GM18502 (cell line): Measurements from ENCODE around the gene NHSL1.

Experiments
- ATAC-seq: cut with Tn5 transposase; IDR thresholded peaks from one replicate; pipeline ENCODE4 v1.9.1; 2021; ENCODE audit warnings: mild to moderate bottlenecking; ENCODE audit not compliant: unreplicated experiment, poor library complexity

Gene NHSL1

DNA sequence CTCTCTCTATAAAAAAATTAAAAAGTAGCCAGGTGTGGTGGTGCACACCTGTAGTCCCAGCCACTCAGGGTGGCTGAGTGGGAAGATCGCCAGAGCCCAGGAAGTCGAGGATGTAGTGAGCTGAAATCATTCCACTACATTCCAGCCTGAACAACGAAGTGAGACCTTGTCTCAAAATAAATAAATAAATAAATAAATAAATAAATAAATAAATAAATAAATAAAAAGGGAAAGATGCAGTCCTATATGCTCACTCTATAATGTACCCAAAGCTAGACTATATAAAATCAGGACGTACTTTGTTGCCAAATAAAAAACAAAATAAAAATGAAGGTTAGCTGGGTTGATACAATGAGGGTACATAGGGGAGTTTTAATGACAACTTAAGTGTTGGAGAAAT is 26.1 kb upstream of the NHSL1 start:
- no peak for ATAC-seq

- no peak for ATAC-seq
Observed at GRCh38 chr6:138524526-138524925, 25.2 kb upstream of the NHSL1 start.

DNA sequence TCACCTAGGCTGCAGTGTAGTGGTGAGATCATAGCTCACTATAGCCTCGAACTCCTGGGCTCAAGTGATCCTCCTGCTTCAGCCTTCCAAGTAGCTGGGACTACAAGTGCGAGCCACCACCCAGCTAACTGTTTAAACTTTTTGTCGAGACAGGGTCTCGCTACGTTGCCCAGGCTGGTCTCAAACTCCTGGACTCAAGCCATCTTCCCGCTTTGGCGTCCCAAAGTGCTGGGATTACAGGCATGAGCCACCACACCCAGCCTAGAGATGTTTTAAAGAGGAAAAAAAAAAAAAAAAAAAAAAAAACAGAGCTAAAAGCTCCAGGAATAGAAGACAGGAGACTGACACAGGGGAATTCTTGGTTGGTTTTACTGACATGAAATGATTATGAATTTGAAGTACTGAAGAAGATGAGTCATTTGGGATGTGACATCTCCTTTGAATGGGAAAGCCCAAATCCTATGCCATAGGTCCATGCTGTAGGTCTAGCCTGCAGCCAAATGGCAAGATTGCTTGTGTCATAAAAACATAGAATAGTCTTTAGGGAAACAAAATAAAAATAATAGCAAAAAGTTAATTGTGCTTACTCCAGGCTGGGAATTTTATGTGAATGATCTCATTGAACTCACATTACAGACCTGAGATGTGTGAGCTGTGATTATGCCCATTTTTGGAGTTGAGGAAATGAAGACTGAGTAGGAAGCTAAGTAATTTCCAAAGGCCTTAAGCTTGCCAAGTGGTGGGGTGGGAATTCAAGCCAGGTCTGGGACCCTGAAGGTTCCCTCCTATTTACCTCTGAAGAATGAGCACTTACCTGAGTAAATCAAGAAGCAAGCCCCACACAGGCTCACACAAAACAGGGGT is 24.3 kb upstream of the NHSL1 start:
- ATAC-seq = no peak

- no peak for ATAC-seq
Observed at GRCh38 chr6:138522611-138523010, 23.3 kb upstream of the NHSL1 start.

DNA sequence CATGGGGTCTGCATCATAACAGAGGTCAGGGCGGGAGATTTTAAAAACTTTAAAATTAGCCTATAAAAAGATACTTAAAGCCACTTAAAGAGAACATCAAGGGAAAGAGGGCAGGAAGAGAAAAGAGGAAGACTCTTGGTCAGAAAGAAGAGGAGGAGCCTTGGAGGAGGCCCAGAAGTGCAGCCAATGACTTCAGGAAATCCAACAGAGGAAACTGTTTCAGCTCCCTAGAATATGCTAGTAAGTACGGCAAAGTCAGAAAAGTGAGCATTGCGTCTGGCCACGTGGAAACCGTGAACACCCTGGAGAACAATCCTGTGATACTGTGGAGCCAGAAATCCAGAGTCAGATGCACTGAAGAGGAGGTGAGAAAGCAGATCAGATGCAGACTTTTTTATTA is 22.5 kb upstream of the NHSL1 start:
- no peak for ATAC-seq

GRCh38 chr6:138520463-138520862 is 21.2 kb upstream of the NHSL1 start:
- no peak for ATAC-seq

DNA sequence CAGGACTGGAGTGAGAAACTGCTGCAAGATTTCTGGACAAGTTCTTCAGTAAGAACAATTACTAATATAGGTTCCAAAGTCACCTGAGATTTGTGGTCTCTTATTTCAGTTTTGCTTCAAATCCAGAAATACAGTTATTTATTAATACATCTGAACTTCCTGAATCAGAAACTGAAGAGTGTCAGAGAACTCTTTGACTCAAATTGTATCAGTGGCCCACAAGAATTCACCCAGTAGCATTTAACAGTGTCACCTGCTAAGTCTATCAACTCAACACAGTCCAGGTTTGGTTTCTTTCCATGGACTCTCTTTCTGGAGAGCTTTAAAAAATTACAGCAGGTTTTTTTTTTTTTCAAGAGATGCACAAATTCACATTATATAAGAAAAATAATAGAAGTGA is 18.8 kb upstream of the NHSL1 start:
- ATAC-seq = peak; percentile 38

GRCh38 chr6:138517635-138518034 is 18.3 kb upstream of the NHSL1 start:
- peak; percentile 90 for ATAC-seq

- ATAC-seq = no peak
Observed at GRCh38 chr6:138515657-138516248, 16.5 kb upstream of the NHSL1 start.

DNA sequence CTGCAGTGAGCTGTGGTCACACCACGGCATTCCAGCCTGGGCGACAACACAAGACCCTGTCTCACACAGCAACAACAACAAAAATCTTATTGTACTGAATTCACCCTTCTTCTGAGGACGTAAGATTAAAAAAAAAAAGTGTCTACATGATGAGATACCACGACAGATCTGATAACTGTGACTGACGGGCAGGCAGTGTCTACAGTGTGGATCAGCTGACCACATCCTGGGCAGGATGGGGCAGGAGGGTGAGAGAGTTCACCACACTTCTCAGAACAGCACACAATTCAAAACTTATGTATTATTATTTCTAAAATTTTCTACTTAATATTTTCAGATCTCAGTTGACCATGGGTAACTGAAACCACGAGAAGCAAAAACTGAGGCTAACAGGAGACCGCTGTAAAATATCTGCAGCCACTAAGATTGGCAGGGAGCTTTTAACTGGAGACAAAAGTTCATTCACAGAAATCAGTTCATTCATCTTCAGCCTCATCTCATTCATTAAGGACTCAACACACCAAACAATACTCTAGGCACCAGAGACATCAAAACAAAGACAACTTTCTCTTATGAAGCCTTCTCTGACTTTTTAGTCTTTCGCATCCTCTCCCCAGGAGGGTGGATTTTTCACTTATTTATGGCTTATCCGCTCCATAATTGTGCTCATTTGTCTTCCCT is 15.7 kb upstream of the NHSL1 start:
- ATAC-seq = no peak

DNA sequence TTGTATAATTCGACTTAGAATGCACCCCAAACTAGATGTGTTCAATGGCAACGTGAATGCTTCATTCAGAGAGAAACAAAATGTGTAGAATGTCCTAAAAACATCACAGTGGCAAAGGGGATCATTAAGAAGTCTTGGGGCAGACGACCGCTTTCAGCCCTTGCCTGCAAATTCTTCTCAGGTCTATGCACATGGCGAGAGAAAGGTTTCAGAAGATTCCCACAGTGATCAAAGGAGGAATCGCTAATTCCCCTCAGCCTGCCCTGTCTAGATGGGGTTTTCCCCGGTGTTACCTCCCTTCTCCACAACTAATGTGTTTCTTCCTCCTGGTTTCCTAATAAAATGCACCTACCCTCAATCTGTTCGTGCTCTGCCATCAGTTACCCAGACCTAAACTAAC is 13.3 kb upstream of the NHSL1 start:
- no peak for ATAC-seq

- ATAC-seq = no peak
Observed at GRCh38 chr6:138510093-138510492, 10.8 kb upstream of the NHSL1 start.

GRCh38 chr6:138509371-138509770 is 10.1 kb upstream of the NHSL1 start:
- ATAC-seq = no peak

DNA sequence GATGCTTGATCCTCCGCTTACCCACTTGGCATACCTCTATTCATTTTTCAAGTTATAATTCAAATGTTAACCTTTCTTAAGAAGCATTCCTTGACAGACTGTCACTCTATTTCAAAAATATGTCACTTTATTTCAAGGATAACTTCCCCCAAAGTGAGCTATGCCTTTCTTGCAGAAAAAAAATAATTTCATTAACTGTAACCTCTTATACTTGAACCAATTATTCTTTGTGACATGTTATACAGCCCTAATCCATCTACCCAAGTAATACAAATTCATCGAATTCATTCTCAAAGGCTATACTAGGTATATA is 9.3 kb upstream of the NHSL1 start:
- ATAC-seq = no peak

DNA sequence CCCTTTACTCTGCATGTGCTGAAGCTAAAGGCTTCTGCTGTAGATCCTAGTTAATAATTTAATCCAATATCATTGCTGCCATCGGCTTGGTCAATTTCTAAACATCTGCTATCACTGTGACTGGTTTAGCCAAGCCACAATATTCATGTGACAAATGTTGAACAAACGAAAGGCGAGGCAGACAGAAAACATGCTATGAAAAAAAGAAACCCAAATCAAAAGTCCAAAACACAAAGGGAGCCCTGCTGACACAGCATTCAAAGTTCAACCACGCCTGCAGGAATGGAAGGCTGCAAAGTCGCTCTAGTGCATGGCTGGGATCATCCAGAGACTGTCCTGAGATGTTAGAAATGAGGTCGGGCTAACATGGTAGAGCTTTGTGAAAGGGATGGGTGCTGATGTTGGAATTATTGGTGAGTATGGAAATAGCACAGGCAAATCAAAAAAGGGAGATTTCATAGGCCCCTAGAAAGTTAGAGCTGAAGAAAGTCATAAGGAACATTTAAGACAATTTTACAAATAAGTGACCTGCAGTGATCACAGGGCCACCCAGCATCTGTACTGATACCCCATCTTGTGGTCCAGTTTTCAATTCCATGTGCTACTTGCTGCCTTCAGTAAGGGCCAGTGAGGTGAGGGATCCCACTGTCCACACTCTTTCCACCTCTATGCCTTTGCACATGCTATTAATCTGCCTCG is 8.8 kb upstream of the NHSL1 start:
- no peak for ATAC-seq

DNA sequence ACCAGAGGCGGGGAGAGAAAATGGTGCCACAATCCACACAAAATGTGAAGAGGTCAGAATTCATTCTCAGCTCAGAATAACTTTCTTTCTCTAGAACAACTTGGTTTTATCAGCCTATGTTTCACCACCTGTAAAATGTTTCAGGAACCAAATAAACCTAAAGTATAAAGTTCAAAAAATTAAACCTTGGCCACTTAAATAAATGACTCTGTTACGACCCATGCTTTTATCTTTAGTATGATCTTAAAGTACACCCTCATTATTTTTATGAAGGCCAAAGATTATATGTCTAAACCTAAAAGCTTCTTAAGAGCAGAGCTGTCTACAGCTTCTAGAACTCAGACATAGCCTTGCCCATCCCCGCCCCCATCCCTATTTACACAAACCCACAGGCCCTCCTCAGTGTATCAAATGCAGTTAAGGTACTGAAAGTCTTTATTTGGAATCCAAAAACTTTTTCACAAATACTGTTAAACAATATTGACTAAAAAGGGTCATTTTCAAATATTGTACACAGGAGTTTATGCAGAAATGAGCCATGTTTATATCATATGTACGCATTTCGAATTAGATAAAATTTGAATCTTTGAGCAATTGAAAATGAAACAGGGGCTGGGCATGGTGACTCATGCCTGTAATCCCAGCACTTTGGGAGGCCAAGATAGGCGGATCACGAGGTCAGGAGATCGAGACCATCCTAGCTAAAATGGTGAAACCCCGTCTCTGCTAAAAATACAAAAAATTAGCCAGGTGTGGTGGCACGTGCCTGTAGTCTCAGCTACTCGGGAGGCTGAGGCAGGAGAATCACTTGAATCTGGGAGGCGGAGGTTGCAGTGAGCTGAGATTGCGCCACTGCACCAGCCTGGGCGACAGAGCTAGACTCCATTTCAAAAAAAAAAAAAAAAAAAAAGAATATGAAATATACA is 5.7 kb upstream of the NHSL1 start:
- no peak for ATAC-seq

- no peak for ATAC-seq
Observed at GRCh38 chr6:138503881-138504680, 4.8 kb upstream of the NHSL1 start.

GRCh38 chr6:138502546-138502945 is 3.3 kb upstream of the NHSL1 start:
- ATAC-seq = no peak

GRCh38 chr6:138500867-138501446 is 1.7 kb upstream of the NHSL1 start:
- ATAC-seq = no peak
